HUES6 (cell line): ENCODE results near the gene C4orf50.

Experiments
- H3K27ac ChIP-seq: 2 replicates; pipeline ENCODE4 v1.7.0; 2013; ENCODE audit warnings: low read depth, mild to moderate bottlenecking, low read length, inconsistent platforms
- H3K27me3 ChIP-seq: 2 replicates; pipeline ENCODE4 v1.6.1; 2013; ENCODE audit warnings: low read length; ENCODE audit not compliant: control insufficient read depth, insufficient read depth
- H3K36me3 ChIP-seq: 2 replicates; pipeline ENCODE4 v1.6.1; 2013; ENCODE audit warnings: low read length; ENCODE audit not compliant: control insufficient read depth, insufficient read depth
- H3K4me1 ChIP-seq: 2 replicates; pipeline ENCODE4 v1.6.1; 2013; ENCODE audit warnings: low read length; ENCODE audit not compliant: control insufficient read depth, insufficient read depth
- H3K4me3 ChIP-seq: 2 replicates; pipeline ENCODE4 v1.5.1; 2013; ENCODE audit warnings: low read depth, low read length
- H3K9ac ChIP-seq: one replicate; pipeline ENCODE4 v1.6.1; 2013; ENCODE audit warnings: mild to moderate bottlenecking, low read length
- H3K9me3 ChIP-seq: 2 replicates; pipeline ENCODE4 v1.6.1; 2013; ENCODE audit warnings: low read depth, low read length; ENCODE audit not compliant: control insufficient read depth, insufficient read depth

Gene C4orf50

GRCh38 chr4:5919044-5919443, 99.2 kb downstream of the C4orf50 start:
- H3K4me3 ChIP-seq: no peak overlapping the region
- H3K27ac ChIP-seq: no peak overlapping the region
- no peaks in the 10 kb centered on the region; the same call in none of the 2 replicates for H3K9me3 ChIP-seq
- no peak overlapping the region for H3K9ac ChIP-seq
- peaks cover 14% of the 10 kb centered on the region for H3K4me1 ChIP-seq
- H3K27me3 ChIP-seq: no peaks in the 10 kb centered on the region; the same call in 1 of the 2 replicates
- no peaks in the 10 kb centered on the region for H3K36me3 ChIP-seq

DNA sequence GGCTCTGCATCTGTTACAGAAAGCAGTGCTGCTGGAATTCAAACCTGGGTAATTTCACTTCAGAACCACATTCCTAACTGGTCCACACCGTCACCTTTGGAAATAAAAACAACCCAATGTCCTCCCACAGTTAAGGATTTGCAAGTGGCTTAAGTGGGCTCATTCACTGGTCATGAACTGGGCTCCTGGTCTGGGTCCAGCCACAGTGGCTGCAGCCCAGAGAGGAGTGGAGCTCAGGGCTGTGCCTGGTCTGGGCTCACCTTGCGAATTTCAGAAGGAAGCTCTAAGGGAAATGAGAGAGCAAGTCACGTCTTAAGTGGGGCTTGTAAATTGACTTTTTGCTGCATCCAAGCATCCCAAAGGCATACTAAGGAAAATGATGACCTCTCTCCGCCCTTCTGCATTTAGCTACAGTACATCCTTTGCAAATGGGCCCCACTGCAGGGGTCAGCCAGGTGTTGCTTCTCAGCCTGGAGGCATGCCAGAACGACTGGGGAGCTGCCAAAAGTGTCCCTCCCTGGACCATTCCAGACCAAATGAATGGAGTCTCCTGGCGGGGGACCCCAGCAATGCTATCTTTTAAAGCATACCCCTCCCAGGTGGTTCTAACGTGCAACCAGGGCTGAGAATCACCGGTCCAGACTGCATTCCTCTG, 99.8 kb downstream of the C4orf50 start:
- H3K9me3 ChIP-seq: no peaks in the 10 kb centered on the region; the same call in none of the 2 replicates
- no peak overlapping the region for H3K27ac ChIP-seq
- peaks cover 14% of the 10 kb centered on the region for H3K4me1 ChIP-seq
- no peaks in the 10 kb centered on the region for H3K36me3 ChIP-seq
- no peaks in the 10 kb centered on the region; the same call in 1 of the 2 replicates for H3K27me3 ChIP-seq
- H3K9ac ChIP-seq: no peak overlapping the region
- H3K4me3 ChIP-seq: no peak overlapping the region

DNA sequence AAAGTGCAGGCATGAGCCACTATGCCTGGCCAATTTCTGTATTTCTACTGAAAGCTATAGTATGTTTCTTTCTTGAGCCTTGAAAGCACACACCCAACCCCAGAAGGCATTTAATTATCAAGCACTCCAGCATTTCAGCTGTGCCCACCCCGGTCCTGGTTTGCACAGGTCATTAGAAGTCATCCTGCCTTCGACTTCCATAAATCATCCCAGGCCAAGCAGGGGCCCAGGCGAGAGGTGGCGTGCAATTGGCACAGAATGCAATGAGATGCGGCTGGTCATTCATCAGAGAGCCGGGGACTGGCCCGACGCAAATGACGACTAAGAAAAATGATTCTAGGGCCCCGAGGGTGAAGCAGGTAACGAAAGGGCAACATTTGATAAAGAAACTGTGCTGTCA, 100.6 kb downstream of the C4orf50 start:
- Histone ChIP-seq H3K9ac (no peak overlapping the region), H3K36me3 (no peaks in the 10 kb centered on the region), H3K9me3 (no peaks in the 10 kb centered on the region; the same call in none of the 2 replicates), H3K27ac (no peak overlapping the region), H3K4me3 (no peak overlapping the region), H3K27me3 (no peaks in the 10 kb centered on the region; the same call in 1 of the 2 replicates), H3K4me1 (peaks cover 22% of the 10 kb centered on the region)

- Histone ChIP-seq H3K9me3 (no peaks in the 10 kb centered on the region; the same call in none of the 2 replicates), H3K4me1 (peaks cover 19% of the 10 kb centered on the region), H3K4me3 (no peak overlapping the region), H3K27ac (no peak overlapping the region), H3K27me3 (no peaks in the 10 kb centered on the region), H3K9ac (no peak overlapping the region), H3K36me3 (no peaks in the 10 kb centered on the region)
Measured at GRCh38 chr4:5916229-5916628, 102.0 kb downstream of the C4orf50 start.

- H3K9ac ChIP-seq: no peak overlapping the region
- no peaks in the 10 kb centered on the region; the same call in none of the 2 replicates for H3K9me3 ChIP-seq
- peaks cover 21% of the 10 kb centered on the region for H3K4me1 ChIP-seq
- no peak overlapping the region for H3K4me3 ChIP-seq
- H3K27ac ChIP-seq: no peak overlapping the region
- H3K27me3 ChIP-seq: no peaks in the 10 kb centered on the region; the same call in 1 of the 2 replicates
- H3K36me3 ChIP-seq: no peaks in the 10 kb centered on the region
Measured at GRCh38 chr4:5913454-5913853, 104.8 kb downstream of the C4orf50 start.

GRCh38 chr4:5912614-5913019, 105.6 kb downstream of the C4orf50 start:
- Histone ChIP-seq H3K9ac (peak overlapping the region; percentile 5), H3K4me3 (peak overlapping the region; percentile 6; the same call in 1 of the 2 replicates), H3K27ac (no peak overlapping the region), H3K9me3 (no peaks in the 10 kb centered on the region; the same call in none of the 2 replicates), H3K27me3 (peaks cover 3% of the 10 kb centered on the region), H3K4me1 (peaks cover 21% of the 10 kb centered on the region), H3K36me3 (no peaks in the 10 kb centered on the region)

- H3K9ac ChIP-seq: no peak overlapping the region
- H3K4me3 ChIP-seq: no peak overlapping the region
- no peaks in the 10 kb centered on the region for H3K9me3 ChIP-seq
- no peak overlapping the region for H3K27ac ChIP-seq
- no peaks in the 10 kb centered on the region for H3K36me3 ChIP-seq
- peaks cover 31% of the 10 kb centered on the region for H3K4me1 ChIP-seq
- peaks cover 29% of the 10 kb centered on the region for H3K27me3 ChIP-seq
Measured at GRCh38 chr4:5908876-5909427, 109.3 kb downstream of the C4orf50 start.

DNA sequence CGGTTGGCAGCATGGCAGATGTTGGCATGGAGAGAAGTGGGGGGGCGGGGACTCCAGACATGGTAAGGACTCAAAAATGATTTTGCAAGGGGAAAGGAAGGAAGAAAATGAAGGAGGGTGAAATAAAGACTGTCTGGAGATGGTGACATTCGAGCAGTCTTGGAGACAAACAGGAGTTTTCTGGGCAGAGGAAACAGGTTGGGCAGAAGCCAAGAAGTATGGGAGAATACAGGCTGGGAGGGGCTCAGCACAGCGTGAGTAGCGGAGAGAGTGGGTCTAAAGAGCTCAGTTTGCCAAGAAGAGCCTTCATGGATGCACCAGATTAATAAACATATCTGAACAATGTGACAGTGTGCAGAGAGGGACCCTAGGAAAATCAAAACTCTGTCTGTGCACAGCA, 112.0 kb downstream of the C4orf50 start:
- H3K27ac ChIP-seq: no peak overlapping the region
- 0 out of 2 replicates have a peak overlapping the region, but pooled peaks have one; percentile 12 for H3K4me3 ChIP-seq
- no peaks in the 10 kb centered on the region for H3K9me3 ChIP-seq
- peaks cover 26% of the 10 kb centered on the region for H3K4me1 ChIP-seq
- H3K27me3 ChIP-seq: peaks cover 40% of the 10 kb centered on the region
- no peak overlapping the region for H3K9ac ChIP-seq
- H3K36me3 ChIP-seq: no peaks in the 10 kb centered on the region

GRCh38 chr4:5905714-5906113, 112.5 kb downstream of the C4orf50 start:
- H3K27me3 ChIP-seq: peaks cover 44% of the 10 kb centered on the region
- no peak overlapping the region for H3K9ac ChIP-seq
- H3K4me1 ChIP-seq: peaks cover 26% of the 10 kb centered on the region
- H3K36me3 ChIP-seq: no peaks in the 10 kb centered on the region
- H3K9me3 ChIP-seq: no peaks in the 10 kb centered on the region
- no peak overlapping the region for H3K27ac ChIP-seq
- 0 out of 2 replicates have a peak overlapping the region, but pooled peaks have one; percentile 12 for H3K4me3 ChIP-seq

DNA sequence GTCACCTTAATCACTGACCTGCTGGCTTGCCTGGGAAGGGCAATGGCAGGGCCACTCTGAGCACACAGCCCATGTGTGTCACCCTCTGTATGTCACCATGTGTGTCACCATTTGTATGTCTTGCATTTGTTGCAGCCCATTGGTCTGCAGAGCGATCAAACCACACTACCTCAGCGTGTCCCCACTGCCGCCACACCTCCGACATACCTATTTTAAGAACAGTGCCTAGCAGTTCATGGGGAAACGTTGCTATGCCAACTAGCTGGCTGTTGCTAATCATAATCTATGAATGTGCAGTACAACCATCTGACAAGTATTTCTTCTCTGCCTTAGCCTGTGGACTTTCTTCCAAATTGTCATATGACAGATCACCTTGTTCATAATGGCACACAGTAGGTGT, 117.4 kb downstream of the C4orf50 start:
- Histone ChIP-seq H3K36me3 (no peaks in the 10 kb centered on the region), H3K27me3 (peaks cover 75% of the 10 kb centered on the region), H3K27ac (no peak overlapping the region), H3K4me3 (no peak overlapping the region), H3K9me3 (peaks cover 4% of the 10 kb centered on the region; the same call in 1 of the 2 replicates), H3K9ac (no peak overlapping the region), H3K4me1 (peaks cover 17% of the 10 kb centered on the region)

DNA sequence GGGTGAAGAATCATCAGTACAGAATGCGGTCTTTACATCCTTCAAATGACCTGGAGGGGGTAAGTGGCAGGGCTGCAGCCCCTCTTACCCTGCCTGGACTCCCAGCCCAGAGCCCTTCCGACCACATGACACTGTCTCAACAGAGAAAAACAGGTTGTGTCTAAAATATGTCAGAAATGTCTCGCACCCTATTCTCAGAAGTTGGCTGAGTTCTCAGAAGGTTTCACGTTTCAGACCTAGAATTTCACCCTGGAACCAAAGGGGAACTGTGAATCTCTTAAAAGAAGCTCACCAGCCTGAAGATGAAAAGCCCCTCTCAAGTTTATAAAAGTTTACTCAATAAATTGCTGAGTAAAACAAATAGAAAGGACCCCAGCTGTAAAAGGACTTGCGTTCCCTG, 118.3 kb downstream of the C4orf50 start:
- H3K4me3 ChIP-seq: no peak overlapping the region
- no peaks in the 10 kb centered on the region for H3K36me3 ChIP-seq
- H3K4me1 ChIP-seq: peaks cover 9% of the 10 kb centered on the region; the same call in 1 of the 2 replicates
- H3K27ac ChIP-seq: no peak overlapping the region
- H3K9ac ChIP-seq: no peak overlapping the region
- peaks cover 83% of the 10 kb centered on the region for H3K27me3 ChIP-seq
- H3K9me3 ChIP-seq: peaks cover 4% of the 10 kb centered on the region; the same call in 1 of the 2 replicates
